Breast epithelium (tissue), 4 donors: ENCODE measurements around the gene PLP1. TPM values are rescaled to one million over a fixed set of nuclear protein-coding genes. Genes with fewer than 3 reads are reported as not detected.
A peak's percentile ranks its signal among the peaks of the same experiment; 100 is the strongest.

Source experiments
- DNase-seq, 2 donors: peaks; one replicate each; pipeline ENCODE4 v3.0.0-alpha.2; 2019; ENCODE audit warnings: low spot score in 2 of 2
- H3K27ac ChIP-seq, 2 donors: fragments of 200-600 bp; sonication (generic) in 1 of 2; one replicate each; pipeline ENCODE4 v1.5.1; 2016 to 2019; ENCODE audit warnings: mild to moderate bottlenecking in 1 of 2
- H3K27me3 ChIP-seq, 2 donors: fragments of 200-600 bp; sonication (generic) in 1 of 2; one replicate each; pipeline versions ENCODE4 v1.5.1 to v1.6.0; 2017 to 2019; ENCODE audit warnings: control low read depth in 1 of 2, mild to moderate bottlenecking in 1 of 2
- H3K36me3 ChIP-seq: fragments of 200-600 bp; one replicate; pipeline ENCODE4 v1.5.1; 2019
- H3K4me1 ChIP-seq, 2 donors: fragments of 200-600 bp; sonication (generic); one replicate each; pipeline ENCODE4 v1.5.1; 2016 to 2019; ENCODE audit warnings: control low read depth in 1 of 2
- H3K4me3 ChIP-seq, 3 donors: fragments of 200-600 bp; sonication (generic); 1 replicate in 2 of 3; 2 replicates in 1 of 3; pipeline ENCODE4 v1.5.1; 2016 to 2019; ENCODE audit warnings: mild to moderate bottlenecking in 3 of 3, moderate library complexity in 2 of 3
- H3K9me3 ChIP-seq, 2 donors: fragments of 200-600 bp; sonication (generic) in 1 of 2; one replicate each; pipeline ENCODE4 v1.5.1; 2016 to 2019; ENCODE audit warnings: control low read depth in 1 of 2
- POLR2A ChIP-seq: fragments of 450-650 bp; IDR thresholded peaks from one replicate; pipeline ENCODE4 v1.6.1; 2016; ENCODE audit warnings: antibody characterized with exemption, mild to moderate bottlenecking, moderate library complexity
- POLR2AphosphoS5 ChIP-seq, 3 donors: sonication (generic); formaldehyde crosslinking; IDR thresholded peaks; one replicate each; pipeline ENCODE4 v1.6.1; 2017; ENCODE audit warnings: antibody characterized with exemption in 3 of 3
- intact Hi-C: fragments of 100-400 bp; cut with DNase I; formaldehyde crosslinking; loops from one replicate; pipeline ENCODE4 v1.15.1; 2023; ENCODE audit warnings: low total_unique reads
- total RNA-seq, 3 donors: library from RNA; depleted of rRNA; stranded (reverse); fragments of >200 nt; gene quantifications; one replicate each; pipeline ENCODE4 v1.1.0, GENCODE V29; 2016
- TF ChIP-seq, protein P1 (sequence below), 3 donors: fragments of 450-650 bp; IDR thresholded peaks; one replicate each; pipeline ENCODE4 v1.5.1; 2016 to 2017; ENCODE audit warnings: antibody characterized with exemption in 3 of 3, mild to moderate bottlenecking in 3 of 3, moderate library complexity in 3 of 3

PLP1 gene, protein sequence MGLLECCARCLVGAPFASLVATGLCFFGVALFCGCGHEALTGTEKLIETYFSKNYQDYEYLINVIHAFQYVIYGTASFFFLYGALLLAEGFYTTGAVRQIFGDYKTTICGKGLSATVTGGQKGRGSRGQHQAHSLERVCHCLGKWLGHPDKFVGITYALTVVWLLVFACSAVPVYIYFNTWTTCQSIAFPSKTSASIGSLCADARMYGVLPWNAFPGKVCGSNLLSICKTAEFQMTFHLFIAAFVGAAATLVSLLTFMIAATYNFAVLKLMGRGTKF
- 1 to 10 TPM; 1.3 to 3.4 (median 2.2) TPM for total RNA-seq

DNA sequence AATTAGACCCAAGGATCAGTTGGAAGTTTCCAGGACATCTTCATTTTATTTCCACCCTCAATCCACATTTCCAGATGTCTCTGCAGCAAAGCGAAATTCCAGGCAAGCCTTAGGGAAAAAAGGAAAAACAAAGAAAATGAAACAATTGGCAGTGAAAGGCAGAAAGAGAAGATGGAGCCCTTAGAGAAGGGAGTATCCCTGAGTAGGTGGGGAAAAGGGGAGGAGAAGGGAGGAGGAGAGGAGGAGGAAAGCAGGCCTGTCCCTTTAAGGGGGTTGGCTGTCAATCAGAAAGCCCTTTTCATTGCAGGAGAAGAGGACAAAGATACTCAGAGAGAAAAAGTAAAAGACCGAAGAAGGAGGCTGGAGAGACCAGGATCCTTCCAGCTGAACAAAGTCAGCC, at the start of gene PLP1:
Gene PLP1 (plus strand): TSS at position 295 of the 400 bp plus-strand sequence. CDS start 156 bp downstream, outside the sequence.
- Histone ChIP-seq H3K27ac (no peak within 1 kb of the TSS), H3K9me3 (no peaks in the 10 kb centered on the region), H3K4me3 (peak within 1 kb of the TSS in 1 of 3 donors; percentile 13), H3K27me3 (peaks cover 0 to 75% of the 10 kb centered on the region in 2 donors), H3K4me1 (no peaks in the 10 kb centered on the region), H3K36me3 (no peaks in the 10 kb centered on the region)
- intact Hi-C loops = no loop called here
- no peak for DNase-seq
- TF ChIP-seq POLR2AphosphoS5 (IDR thresholded peaks at IDR 0.05) (no peak), POLR2A (no peak)
- TF ChIP-seq, protein P1, sequence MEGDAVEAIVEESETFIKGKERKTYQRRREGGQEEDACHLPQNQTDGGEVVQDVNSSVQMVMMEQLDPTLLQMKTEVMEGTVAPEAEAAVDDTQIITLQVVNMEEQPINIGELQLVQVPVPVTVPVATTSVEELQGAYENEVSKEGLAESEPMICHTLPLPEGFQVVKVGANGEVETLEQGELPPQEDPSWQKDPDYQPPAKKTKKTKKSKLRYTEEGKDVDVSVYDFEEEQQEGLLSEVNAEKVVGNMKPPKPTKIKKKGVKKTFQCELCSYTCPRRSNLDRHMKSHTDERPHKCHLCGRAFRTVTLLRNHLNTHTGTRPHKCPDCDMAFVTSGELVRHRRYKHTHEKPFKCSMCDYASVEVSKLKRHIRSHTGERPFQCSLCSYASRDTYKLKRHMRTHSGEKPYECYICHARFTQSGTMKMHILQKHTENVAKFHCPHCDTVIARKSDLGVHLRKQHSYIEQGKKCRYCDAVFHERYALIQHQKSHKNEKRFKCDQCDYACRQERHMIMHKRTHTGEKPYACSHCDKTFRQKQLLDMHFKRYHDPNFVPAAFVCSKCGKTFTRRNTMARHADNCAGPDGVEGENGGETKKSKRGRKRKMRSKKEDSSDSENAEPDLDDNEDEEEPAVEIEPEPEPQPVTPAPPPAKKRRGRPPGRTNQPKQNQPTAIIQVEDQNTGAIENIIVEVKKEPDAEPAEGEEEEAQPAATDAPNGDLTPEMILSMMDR (IDR thresholded peaks at IDR 0.05) = no peak

DNA sequence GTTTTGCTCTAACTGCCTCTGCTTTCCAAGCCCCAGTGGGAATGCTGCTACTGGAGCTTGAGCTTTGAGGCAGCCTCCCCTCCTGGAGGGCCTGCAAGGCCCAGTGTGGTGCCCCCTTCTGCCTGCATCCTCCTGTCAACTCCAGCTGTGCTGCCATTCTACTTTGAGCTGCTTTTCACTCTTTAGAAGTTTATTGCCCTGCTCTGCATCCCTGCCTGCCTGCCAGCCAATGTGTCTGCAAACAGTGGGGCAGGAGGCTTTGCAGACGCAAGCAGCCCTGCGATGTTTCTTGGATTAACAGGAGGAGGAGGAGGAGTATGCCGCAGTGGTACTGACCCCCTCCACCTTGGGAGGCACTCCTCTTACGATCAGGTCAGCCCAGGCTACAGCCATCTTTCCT, 49.5 kb upstream of the PLP1 start:
- intact Hi-C loops = no loop called here
- Histone ChIP-seq H3K27me3 (peaks cover 0 to 86% of the 10 kb centered on the region in 2 donors), H3K27ac (no peak overlapping the region), H3K9me3 (no peaks in the 10 kb centered on the region), H3K36me3 (no peaks in the 10 kb centered on the region), H3K4me1 (no peaks in the 10 kb centered on the region), H3K4me3 (no peak overlapping the region)
- TF ChIP-seq, protein P1 (IDR thresholded peaks at IDR 0.05) = no peak
- TF ChIP-seq POLR2AphosphoS5 (IDR thresholded peaks at IDR 0.05) (no peak), POLR2A (no peak)
- DNase-seq = no peak

DNA sequence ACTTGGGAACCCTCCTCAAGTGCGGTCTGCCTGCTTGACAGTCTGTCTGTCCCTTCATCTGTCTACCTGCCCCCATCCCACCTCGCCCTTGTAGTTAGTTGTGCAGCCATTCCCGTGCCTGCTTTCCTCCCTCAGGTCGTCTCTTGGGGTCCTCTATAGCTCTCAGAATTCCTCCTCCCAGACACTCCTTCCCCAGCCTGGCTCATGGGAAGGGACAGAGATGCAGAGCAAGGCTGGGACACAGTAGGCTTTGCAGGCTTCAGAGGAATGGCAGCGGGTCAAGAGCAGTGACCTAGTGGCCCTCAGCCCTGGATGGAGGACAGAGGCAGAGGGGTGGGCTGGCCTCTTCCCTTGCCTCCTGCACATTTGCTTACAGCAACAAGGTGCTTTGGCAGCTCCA, 47.6 kb upstream of the PLP1 start:
- H3K27ac ChIP-seq = no peak overlapping the region
- TF ChIP-seq POLR2AphosphoS5 (IDR thresholded peaks at IDR 0.05) (no peak), POLR2A (no peak)
- TF ChIP-seq, protein P1 (IDR thresholded peaks at IDR 0.05) = no peak
- no peaks in the 10 kb centered on the region for H3K36me3 ChIP-seq
- intact Hi-C loops = no loop called here
- no peaks in the 10 kb centered on the region for H3K9me3 ChIP-seq
- H3K4me3 ChIP-seq = no peak overlapping the region
- peaks cover 0 to 80% of the 10 kb centered on the region in 2 donors for H3K27me3 ChIP-seq
- H3K4me1 ChIP-seq = no peaks in the 10 kb centered on the region
- no peak for DNase-seq

DNA sequence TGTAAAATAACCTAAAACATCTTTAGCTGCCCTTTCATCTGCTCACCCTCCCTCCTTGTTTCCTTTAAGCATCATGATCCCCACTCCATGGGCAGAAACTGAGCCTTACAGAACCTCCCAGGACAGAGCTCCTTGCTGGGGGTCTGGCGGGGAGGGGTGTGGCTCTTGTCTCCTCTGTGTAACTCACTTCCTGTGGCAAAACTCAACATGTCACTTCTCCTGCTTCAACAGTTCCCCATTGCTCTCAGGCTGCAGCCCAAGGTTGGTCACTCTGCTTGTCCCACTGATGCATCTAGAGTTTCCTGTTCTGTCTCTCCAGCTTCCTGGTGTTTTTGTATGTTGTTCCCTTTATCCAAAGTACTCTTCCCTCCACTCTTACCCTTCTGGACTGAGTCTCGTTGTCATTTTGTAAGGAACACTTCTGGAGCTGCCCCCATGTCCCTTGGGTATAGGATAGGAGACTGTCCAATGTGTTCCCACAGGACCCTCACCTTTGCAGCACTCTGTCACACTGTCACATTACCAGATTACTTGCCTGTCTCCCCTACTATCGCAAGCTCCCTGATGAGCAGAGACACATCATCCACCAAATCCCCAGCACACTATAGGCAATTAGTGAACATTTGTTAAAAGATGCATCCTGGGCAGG, 46.4 kb upstream of the PLP1 start:
- Histone ChIP-seq H3K27me3 (peaks cover 0 to 78% of the 10 kb centered on the region in 2 donors), H3K9me3 (no peaks in the 10 kb centered on the region), H3K27ac (peak overlapping the region; percentile 18 to 54), H3K4me3 (no peak overlapping the region), H3K36me3 (no peaks in the 10 kb centered on the region), H3K4me1 (no peaks in the 10 kb centered on the region)
- DNase-seq = no peak
- intact Hi-C loops = no loop called here
- TF ChIP-seq POLR2AphosphoS5 (IDR thresholded peaks at IDR 0.05) = no peak
- TF ChIP-seq, protein P1 (IDR thresholded peaks at IDR 0.05) = no peak
- no peak for TF ChIP-seq POLR2A

DNA sequence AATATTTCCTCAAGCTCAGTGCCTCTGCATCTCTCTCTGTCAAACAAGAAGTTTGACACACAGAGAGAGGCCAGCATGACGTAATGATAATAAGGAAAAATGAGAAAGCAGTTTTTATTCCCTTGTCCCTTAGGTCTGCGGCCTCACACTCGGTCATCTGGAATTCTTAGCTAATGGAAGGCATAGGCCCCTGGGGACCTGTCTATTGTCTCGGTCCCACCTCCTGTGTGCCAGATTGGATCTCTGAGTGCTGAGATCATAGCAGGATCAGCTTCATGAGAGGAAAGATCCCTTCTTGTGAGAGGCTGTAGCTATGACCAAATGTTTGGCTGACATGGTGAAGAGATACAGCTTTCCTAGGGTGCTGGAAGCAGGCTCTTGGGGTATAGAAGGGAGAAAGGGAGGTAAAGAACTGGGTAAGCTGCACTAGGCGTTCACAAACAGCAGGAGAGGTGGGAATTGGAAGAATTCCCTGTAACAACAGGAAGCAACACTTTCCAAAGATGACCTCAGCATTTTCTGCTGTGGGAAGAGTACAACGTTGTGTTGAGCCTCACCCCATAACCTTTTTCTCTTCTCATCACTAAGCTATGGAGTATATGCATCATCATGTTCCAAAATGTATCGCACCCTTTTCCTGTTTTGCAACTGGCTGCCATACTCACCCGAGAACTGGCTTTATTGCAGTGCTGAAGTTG, 45.7 kb upstream of the PLP1 start:
- Histone ChIP-seq H3K27ac (peak overlapping the region; percentile 18 to 54), H3K9me3 (no peaks in the 10 kb centered on the region), H3K36me3 (no peaks in the 10 kb centered on the region), H3K4me1 (no peaks in the 10 kb centered on the region), H3K27me3 (peaks cover 0 to 73% of the 10 kb centered on the region in 2 donors), H3K4me3 (no peak overlapping the region)
- TF ChIP-seq POLR2AphosphoS5 (IDR thresholded peaks at IDR 0.05) (no peak), POLR2A (no peak)
- TF ChIP-seq, protein P1 (IDR thresholded peaks at IDR 0.05) = no peak
- intact Hi-C loops = no loop called here
- no peak for DNase-seq
